Measurements from ENCODE around the gene RHOU. TPM values are rescaled to one million over a fixed set of nuclear protein-coding genes. Genes with fewer than 3 reads are reported as not detected.
A peak's percentile ranks its signal among the peaks of the same experiment; 100 is the strongest.

RHOU gene
- total and polyA plus RNA-seq, 2 donors: 8.8 to 23.9 TPM

- DNase-seq (ENCODE audit: low read depth in 6 of 9, low spot score in 9 of 9): no peak
- Histone ChIP-seq H3K27ac (ENCODE audit: low read depth in 1 of 2, low read length in 1 of 2) (no peak overlapping the region), H3K4me1 (ENCODE audit: control insufficient read depth in 2 of 2, insufficient read depth in 2 of 2, low read length in 2 of 2) (peaks cover 2 to 41% of the 10 kb centered on the region in 2 donors), H3K36me3 (ENCODE audit: control insufficient read depth in 2 of 2, insufficient read depth in 2 of 2, low read length in 1 of 2) (peaks cover 0 to 50% of the 10 kb centered on the region in 2 donors), H3K4me3 (ENCODE audit: low read length in 2 of 2) (no peak overlapping the region), H3K27me3 (ENCODE audit: control insufficient read depth in 2 of 2, insufficient read depth in 1 of 2, low read length in 1 of 2) (no peaks in the 10 kb centered on the region), H3K9me3 (ENCODE audit: control insufficient read depth in 2 of 2, insufficient read depth in 1 of 2, low read length in 1 of 2) (no peaks in the 10 kb centered on the region)
- WGBS: 96% methylated on average over 8 of the region's 8 CpGs
Observed at GRCh38 chr1:228742281-228742860, 7.1 kb downstream of the RHOU start.

GRCh38 chr1:228743405-228743804, 8.1 kb downstream of the RHOU start:
- H3K36me3 ChIP-seq (ENCODE audit: control insufficient read depth in 2 of 2, insufficient read depth in 2 of 2, low read length in 1 of 2): peaks cover 0 to 48% of the 10 kb centered on the region in 2 donors
- H3K27me3 ChIP-seq (ENCODE audit: control insufficient read depth in 2 of 2, insufficient read depth in 1 of 2, low read length in 1 of 2): no peaks in the 10 kb centered on the region
- no peaks in the 10 kb centered on the region for H3K9me3 ChIP-seq (ENCODE audit: control insufficient read depth in 2 of 2, insufficient read depth in 1 of 2, low read length in 1 of 2)
- H3K4me1 ChIP-seq (ENCODE audit: control insufficient read depth in 2 of 2, insufficient read depth in 2 of 2, low read length in 2 of 2): peaks cover 2 to 40% of the 10 kb centered on the region in 2 donors
- DNase-seq (ENCODE audit: low read depth in 6 of 9, low spot score in 9 of 9): no peak
- WGBS: 98% methylated on average over 13 of the region's 13 CpGs
- no peak overlapping the region for H3K27ac ChIP-seq (ENCODE audit: low read depth in 1 of 2, low read length in 1 of 2)
- H3K4me3 ChIP-seq (ENCODE audit: low read length in 2 of 2): no peak overlapping the region

GRCh38 chr1:228744356-228744755, 9.1 kb downstream of the RHOU start:
- Histone ChIP-seq H3K4me3 (ENCODE audit: low read length in 2 of 2) (no peak overlapping the region), H3K4me1 (ENCODE audit: control insufficient read depth in 2 of 2, insufficient read depth in 2 of 2, low read length in 2 of 2) (peaks cover 2 to 36% of the 10 kb centered on the region in 2 donors), H3K9me3 (ENCODE audit: control insufficient read depth in 2 of 2, insufficient read depth in 1 of 2, low read length in 1 of 2) (no peaks in the 10 kb centered on the region), H3K27me3 (ENCODE audit: control insufficient read depth in 2 of 2, insufficient read depth in 1 of 2, low read length in 1 of 2) (no peaks in the 10 kb centered on the region), H3K36me3 (ENCODE audit: control insufficient read depth in 2 of 2, insufficient read depth in 2 of 2, low read length in 1 of 2) (peaks cover 0 to 48% of the 10 kb centered on the region in 2 donors), H3K27ac (ENCODE audit: low read depth in 1 of 2, low read length in 1 of 2) (no peak overlapping the region)
- WGBS: 95% methylated on average over 6 of the region's 6 CpGs
- no peak for DNase-seq (ENCODE audit: low read depth in 6 of 9, low spot score in 9 of 9)

- Histone ChIP-seq H3K9me3 (ENCODE audit: control insufficient read depth in 2 of 2, insufficient read depth in 1 of 2, low read length in 1 of 2) (no peaks in the 10 kb centered on the region), H3K36me3 (ENCODE audit: control insufficient read depth in 2 of 2, insufficient read depth in 2 of 2, low read length in 1 of 2) (peaks cover 0 to 44% of the 10 kb centered on the region in 2 donors), H3K4me1 (ENCODE audit: control insufficient read depth in 2 of 2, insufficient read depth in 2 of 2, low read length in 2 of 2) (peaks cover 2 to 31% of the 10 kb centered on the region in 2 donors), H3K27me3 (ENCODE audit: control insufficient read depth in 2 of 2, insufficient read depth in 1 of 2, low read length in 1 of 2) (no peaks in the 10 kb centered on the region), H3K4me3 (ENCODE audit: low read length in 2 of 2) (no peak overlapping the region), H3K27ac (ENCODE audit: low read depth in 1 of 2, low read length in 1 of 2) (peak overlapping the region in 1 of 2 donors; percentile 69)
- DNase-seq (ENCODE audit: low read depth in 6 of 9, low spot score in 9 of 9): no peak
- WGBS: 90% methylated on average over 6 of the region's 6 CpGs
Observed at GRCh38 chr1:228744918-228745317, 9.6 kb downstream of the RHOU start.

GRCh38 chr1:228745497-228745896, 10.2 kb downstream of the RHOU start:
- no peak overlapping the region for H3K4me3 ChIP-seq (ENCODE audit: low read length in 2 of 2)
- H3K4me1 ChIP-seq (ENCODE audit: control insufficient read depth in 2 of 2, insufficient read depth in 2 of 2, low read length in 2 of 2): peaks cover 2 to 31% of the 10 kb centered on the region in 2 donors
- peak overlapping the region in 1 of 2 donors; percentile 74 for H3K27ac ChIP-seq (ENCODE audit: low read depth in 1 of 2, low read length in 1 of 2)
- H3K9me3 ChIP-seq (ENCODE audit: control insufficient read depth in 2 of 2, insufficient read depth in 1 of 2, low read length in 1 of 2): no peaks in the 10 kb centered on the region
- peaks cover 0 to 40% of the 10 kb centered on the region in 2 donors for H3K36me3 ChIP-seq (ENCODE audit: control insufficient read depth in 2 of 2, insufficient read depth in 2 of 2, low read length in 1 of 2)
- WGBS: 97% methylated on average over 4 of the region's 4 CpGs
- H3K27me3 ChIP-seq (ENCODE audit: control insufficient read depth in 2 of 2, insufficient read depth in 1 of 2, low read length in 1 of 2): no peaks in the 10 kb centered on the region
- DNase-seq (ENCODE audit: low read depth in 6 of 9, low spot score in 9 of 9): no peak

- Histone ChIP-seq H3K4me3 (ENCODE audit: low read length in 2 of 2) (no peak overlapping the region), H3K27me3 (ENCODE audit: control insufficient read depth in 2 of 2, insufficient read depth in 1 of 2, low read length in 1 of 2) (no peaks in the 10 kb centered on the region), H3K36me3 (ENCODE audit: control insufficient read depth in 2 of 2, insufficient read depth in 2 of 2, low read length in 1 of 2) (peaks cover 0 to 34% of the 10 kb centered on the region in 2 donors), H3K4me1 (ENCODE audit: control insufficient read depth in 2 of 2, insufficient read depth in 2 of 2, low read length in 2 of 2) (peaks cover 2 to 31% of the 10 kb centered on the region in 2 donors), H3K9me3 (ENCODE audit: control insufficient read depth in 2 of 2, insufficient read depth in 1 of 2, low read length in 1 of 2) (no peaks in the 10 kb centered on the region), H3K27ac (ENCODE audit: low read depth in 1 of 2, low read length in 1 of 2) (no peak overlapping the region)
- DNase-seq (ENCODE audit: low read depth in 6 of 9, low spot score in 9 of 9): no peak
- WGBS: over 99% methylated on average over 3 of the region's 3 CpGs
Observed at GRCh38 chr1:228747301-228747935, 12.1 kb downstream of the RHOU start.

- no peak overlapping the region for H3K27ac ChIP-seq (ENCODE audit: low read depth in 1 of 2, low read length in 1 of 2)
- no peak for DNase-seq (ENCODE audit: low read depth in 6 of 9, low spot score in 9 of 9)
- H3K36me3 ChIP-seq (ENCODE audit: control insufficient read depth in 2 of 2, insufficient read depth in 2 of 2, low read length in 1 of 2): peaks cover 0 to 28% of the 10 kb centered on the region in 2 donors
- 100% methylated on average over 2 of the region's 2 CpGs for WGBS
- H3K4me3 ChIP-seq (ENCODE audit: low read length in 2 of 2): no peak overlapping the region
- H3K27me3 ChIP-seq (ENCODE audit: control insufficient read depth in 2 of 2, insufficient read depth in 1 of 2, low read length in 1 of 2): no peaks in the 10 kb centered on the region
- peaks cover 2 to 31% of the 10 kb centered on the region in 2 donors for H3K4me1 ChIP-seq (ENCODE audit: control insufficient read depth in 2 of 2, insufficient read depth in 2 of 2, low read length in 2 of 2)
- H3K9me3 ChIP-seq (ENCODE audit: control insufficient read depth in 2 of 2, insufficient read depth in 1 of 2, low read length in 1 of 2): no peaks in the 10 kb centered on the region
Observed at GRCh38 chr1:228748029-228748428, 12.8 kb downstream of the RHOU start.

- H3K4me3 ChIP-seq (ENCODE audit: low read length in 2 of 2): no peak overlapping the region
- no peaks in the 10 kb centered on the region for H3K9me3 ChIP-seq (ENCODE audit: control insufficient read depth in 2 of 2, insufficient read depth in 1 of 2, low read length in 1 of 2)
- 70% methylated on average over 3 of the region's 3 CpGs for WGBS
- no peak for DNase-seq (ENCODE audit: low read depth in 6 of 9, low spot score in 9 of 9)
- no peak overlapping the region for H3K27ac ChIP-seq (ENCODE audit: low read depth in 1 of 2, low read length in 1 of 2)
- no peaks in the 10 kb centered on the region for H3K27me3 ChIP-seq (ENCODE audit: control insufficient read depth in 2 of 2, insufficient read depth in 1 of 2, low read length in 1 of 2)
- peaks cover 0 to 24% of the 10 kb centered on the region in 2 donors for H3K36me3 ChIP-seq (ENCODE audit: control insufficient read depth in 2 of 2, insufficient read depth in 2 of 2, low read length in 1 of 2)
- H3K4me1 ChIP-seq (ENCODE audit: control insufficient read depth in 2 of 2, insufficient read depth in 2 of 2, low read length in 2 of 2): peaks cover 2 to 31% of the 10 kb centered on the region in 2 donors
Observed at GRCh38 chr1:228748431-228748830, 13.2 kb downstream of the RHOU start.

GRCh38 chr1:228749765-228750164, 14.5 kb downstream of the RHOU start:
- Histone ChIP-seq H3K9me3 (ENCODE audit: control insufficient read depth in 2 of 2, insufficient read depth in 1 of 2, low read length in 1 of 2) (no peaks in the 10 kb centered on the region), H3K4me3 (ENCODE audit: low read length in 2 of 2) (no peak overlapping the region), H3K27ac (ENCODE audit: low read depth in 1 of 2, low read length in 1 of 2) (no peak overlapping the region), H3K4me1 (ENCODE audit: control insufficient read depth in 2 of 2, insufficient read depth in 2 of 2, low read length in 2 of 2) (peaks cover 2 to 27% of the 10 kb centered on the region in 2 donors), H3K36me3 (ENCODE audit: control insufficient read depth in 2 of 2, insufficient read depth in 2 of 2, low read length in 1 of 2) (peaks cover 0 to 12% of the 10 kb centered on the region in 2 donors), H3K27me3 (ENCODE audit: control insufficient read depth in 2 of 2, insufficient read depth in 1 of 2, low read length in 1 of 2) (peaks cover 0 to 1% of the 10 kb centered on the region in 2 donors)
- no peak for DNase-seq (ENCODE audit: low read depth in 6 of 9, low spot score in 9 of 9)
- WGBS: 98% methylated on average over 2 of the region's 2 CpGs
